VCaP (cell line): ENCODE measurements around the gene TMEM214.

ENCODE experiments used
- H3K27ac ChIP-seq: fragments of 450-650 bp; 2 replicates; pipeline ENCODE4 v1.5.1; 2017
- CTCF ChIP-seq: fragments of 450-650 bp; conservative IDR thresholded peaks from 2 replicates; pipeline ENCODE4 v1.5.1; 2017; ENCODE audit warnings: mild to moderate bottlenecking, moderate library complexity

Gene TMEM214

GRCh38 chr2:27060323-27060722 lies 27.6 kb downstream of the TMEM214 start:
- no peak for TF ChIP-seq CTCF

GRCh38 chr2:27065128-27065527 lies 32.4 kb downstream of the TMEM214 start:
- no peak for TF ChIP-seq CTCF
- no peak overlapping the region for H3K27ac ChIP-seq

More at GRCh38 chr2:27060323-27060722, 27.6 kb downstream of the TMEM214 start:
- no peak overlapping the region for H3K27ac ChIP-seq

GRCh38 chr2:27067385-27067784 lies 34.6 kb downstream of the TMEM214 start:
- no peak overlapping the region for H3K27ac ChIP-seq
- no peak for TF ChIP-seq CTCF

GRCh38 chr2:27069436-27069835 lies 36.7 kb downstream of the TMEM214 start:
- no peak overlapping the region; the same call in 1 of the 2 replicates for H3K27ac ChIP-seq
- TF ChIP-seq CTCF: no peak

- TF ChIP-seq CTCF: no peak
- peak overlapping the region; percentile 85; the same call in 1 of the 2 replicates for H3K27ac ChIP-seq
These were observed 37.3 kb downstream of the TMEM214 start for GRCh38 chr2:27069961-27070618.

GRCh38 chr2:27070653-27071276 lies 38.0 kb downstream of the TMEM214 start:
- no peak for TF ChIP-seq CTCF
- peak overlapping the region; percentile 85 for H3K27ac ChIP-seq

- peak within 1 kb of the TSS; percentile 85 for H3K27ac ChIP-seq
- TF ChIP-seq CTCF: no peak
These were observed 38.7 kb downstream of the TMEM214 start, which contains the start of gene OST4 for GRCh38 chr2:27071277-27071989. OST4 (minus strand) TSS chr2:27071654.
